Lung microvascular endothelial cell (primary cell): ENCODE data around the gene TOR4A. TPM values are rescaled to one million over a fixed set of nuclear protein-coding genes. Genes with fewer than 3 reads are reported as not detected.
"Not testable (repeated sequence)": the region's sequence is repeated elsewhere in the genome, so short reads cannot be mapped to it uniquely, and the experiment has no call there.

ENCODE experiments used
- DNase-seq, 2 donors: peaks; one replicate each; pipeline versions ENCODE4 v3.0.0 to v3.0.0-alpha.2; 2010; ENCODE audit warnings: low read depth in 2 of 2
- total RNA-seq: library from RNA; depleted of rRNA; stranded (reverse); fragments of >200 nt; gene quantifications from 2 replicates; pipeline ENCODE4 v1.2.1, GENCODE V29; 2014

TOR4A gene
- total RNA-seq, 1 donor from 2014 or later: 21.8 TPM

- peak; percentile 83 to 84 for DNase-seq
Observed at GRCh38 chr9:137316012-137316981, 38.8 kb downstream of the TOR4A start.

DNA sequence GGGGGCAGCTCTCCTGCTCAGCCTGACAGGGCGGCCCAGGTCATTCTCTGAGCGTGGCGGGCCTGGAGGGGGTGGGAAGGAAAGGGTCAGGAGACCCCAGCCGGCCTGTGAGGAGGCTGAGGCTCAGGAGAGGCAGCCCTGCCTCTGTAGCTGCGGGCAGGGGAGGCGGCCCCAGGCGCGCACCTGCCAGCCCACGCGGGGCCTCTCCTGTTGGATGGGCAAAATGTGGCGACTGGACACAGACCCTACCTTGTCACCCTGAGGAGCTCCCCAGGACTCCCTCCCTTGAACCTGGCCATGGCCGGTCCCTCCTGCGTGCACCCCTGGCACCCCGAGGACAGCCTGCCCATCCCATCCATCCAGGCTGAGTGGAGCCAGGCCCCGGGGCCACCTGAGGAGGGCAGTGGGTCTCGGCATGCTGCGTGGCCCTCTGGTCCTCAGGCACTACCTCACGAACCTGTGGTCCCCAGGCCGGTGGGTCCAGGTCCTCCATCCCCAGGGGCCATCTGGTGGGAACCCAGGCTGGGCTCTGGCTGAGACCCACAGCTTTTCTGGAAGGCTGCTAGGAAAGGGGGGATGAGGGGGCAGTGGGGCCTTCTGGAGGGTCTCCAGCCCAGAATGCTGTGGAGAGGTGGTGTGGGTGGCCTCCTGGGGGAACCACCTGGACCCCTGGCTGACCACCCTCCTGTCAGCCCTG is 39.6 kb downstream of the TOR4A start:
- DNase-seq: no peak

GRCh38 chr9:137317718-137318511 is 40.4 kb downstream of the TOR4A start:
- DNase-seq: no peak

GRCh38 chr9:137318602-137319001 is 41.1 kb downstream of the TOR4A start:
- no peak for DNase-seq

DNA sequence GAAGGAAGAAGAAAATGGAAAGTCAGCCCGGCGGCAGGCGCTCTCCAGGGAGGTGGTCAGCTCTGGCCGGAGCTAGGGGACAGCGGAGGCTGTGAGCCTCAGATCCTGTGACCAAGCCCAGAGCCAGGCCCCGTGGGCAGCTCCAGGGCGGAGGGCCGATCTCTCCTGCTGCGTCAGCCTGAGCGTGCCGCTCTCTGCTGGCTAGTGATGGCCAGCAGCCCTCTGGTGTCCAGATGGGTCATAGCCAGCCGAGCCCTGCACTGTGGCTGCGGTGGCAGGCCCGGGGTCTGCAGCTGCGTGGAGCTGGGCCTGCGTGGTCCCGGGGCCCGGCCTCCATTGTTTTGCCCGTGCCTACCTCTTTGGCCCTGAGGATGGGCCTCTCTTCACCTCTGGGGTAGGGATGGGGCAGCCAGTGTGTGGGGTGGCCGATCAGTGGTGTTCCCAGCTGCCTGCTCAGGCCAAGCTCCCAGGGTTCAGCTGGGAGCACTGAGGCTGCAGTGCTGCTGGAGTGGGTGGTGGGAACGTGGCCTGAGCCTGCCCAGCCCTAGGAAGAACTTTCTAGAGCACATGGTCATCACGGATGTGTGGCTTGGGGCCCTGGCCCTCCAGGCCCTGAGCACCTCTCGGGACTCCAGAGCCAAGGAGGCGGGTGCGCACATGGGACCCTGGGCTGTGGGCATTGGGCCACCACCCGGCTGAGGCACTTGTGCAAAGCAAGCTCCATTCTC is 41.6 kb downstream of the TOR4A start:
- DNase-seq: peak in 1 of 2 donors; percentile 92

DNA sequence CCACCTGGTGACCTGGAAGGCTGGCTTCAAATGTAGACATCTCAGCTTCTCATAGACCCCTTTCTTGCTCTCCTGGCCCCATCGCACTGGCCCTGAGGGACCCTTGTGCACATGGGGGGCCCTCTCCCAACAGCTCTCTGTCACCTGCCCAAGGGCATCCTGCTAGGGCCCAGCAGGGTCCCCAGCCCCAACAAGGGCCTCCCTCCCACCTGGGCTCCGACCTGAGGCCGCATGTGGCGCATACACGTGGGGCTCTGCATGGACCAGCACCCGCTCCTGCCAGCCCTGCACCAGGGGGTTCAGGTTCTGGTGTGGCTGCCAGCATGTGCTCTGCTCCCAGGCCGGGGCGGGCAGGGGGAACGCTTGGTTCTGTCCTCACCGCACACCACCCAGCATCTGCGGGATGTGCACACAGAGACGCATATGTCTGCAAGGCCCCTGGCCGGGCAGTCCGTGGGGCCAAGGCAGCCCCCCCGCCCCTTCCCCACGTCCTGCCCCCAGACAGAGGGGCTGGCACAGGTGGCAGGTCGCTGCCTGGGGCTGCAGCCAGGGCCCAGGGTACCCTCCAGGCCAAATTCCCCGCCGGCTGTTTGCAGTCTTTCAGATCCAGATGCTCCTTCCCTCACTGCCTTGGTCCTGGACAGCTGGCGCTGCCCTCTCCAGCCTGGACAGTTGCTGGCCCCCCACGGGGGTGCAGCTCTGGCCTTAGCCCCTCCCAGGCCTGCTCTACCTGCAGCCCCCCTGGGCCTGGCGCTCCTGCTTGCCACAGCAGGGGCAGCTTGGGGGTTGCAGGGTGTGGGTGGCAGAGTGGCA is 42.4 kb downstream of the TOR4A start:
- no peak for DNase-seq

DNA sequence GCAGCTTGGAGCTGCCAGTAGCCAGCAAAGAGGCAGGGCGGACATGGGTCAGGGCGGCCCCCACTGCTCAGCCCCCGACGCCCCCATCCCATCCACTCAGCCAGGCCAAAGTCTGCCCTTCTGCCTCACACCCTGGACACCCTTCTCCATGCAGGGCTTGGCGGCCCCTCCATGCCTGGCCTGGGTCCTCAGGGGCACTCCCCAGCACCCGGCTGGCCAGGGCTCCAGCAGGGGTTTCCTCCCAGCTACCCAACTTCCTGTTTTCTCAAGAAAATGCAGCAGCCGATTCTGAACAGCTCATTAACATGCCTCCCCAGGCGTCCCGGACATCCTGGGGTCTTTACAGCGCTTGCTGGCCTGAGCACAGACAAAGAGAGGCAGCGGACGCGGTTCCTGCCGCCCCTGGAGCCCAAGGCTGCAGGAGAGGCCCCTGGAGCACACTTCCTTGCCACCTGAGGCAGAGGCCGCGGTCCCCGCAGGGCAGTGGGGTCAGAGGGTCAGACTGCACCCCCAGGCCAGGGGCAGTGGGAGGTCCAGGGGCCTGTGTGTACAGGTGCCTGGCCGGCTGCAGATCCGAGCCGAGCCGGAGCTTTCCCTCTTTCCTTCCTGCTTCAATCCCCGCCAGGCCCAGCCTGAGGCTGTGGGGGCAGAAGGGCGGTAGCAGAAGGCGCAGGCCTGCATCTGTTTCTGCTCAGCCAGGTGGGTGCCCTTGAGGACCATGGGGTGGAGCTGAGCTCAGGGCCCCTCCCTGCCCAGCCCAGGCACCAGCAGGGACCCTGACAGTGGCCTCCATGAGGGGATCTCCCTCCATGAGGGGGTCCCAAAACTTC is 43.2 kb downstream of the TOR4A start:
- peak; percentile 52 to 89 for DNase-seq

DNA sequence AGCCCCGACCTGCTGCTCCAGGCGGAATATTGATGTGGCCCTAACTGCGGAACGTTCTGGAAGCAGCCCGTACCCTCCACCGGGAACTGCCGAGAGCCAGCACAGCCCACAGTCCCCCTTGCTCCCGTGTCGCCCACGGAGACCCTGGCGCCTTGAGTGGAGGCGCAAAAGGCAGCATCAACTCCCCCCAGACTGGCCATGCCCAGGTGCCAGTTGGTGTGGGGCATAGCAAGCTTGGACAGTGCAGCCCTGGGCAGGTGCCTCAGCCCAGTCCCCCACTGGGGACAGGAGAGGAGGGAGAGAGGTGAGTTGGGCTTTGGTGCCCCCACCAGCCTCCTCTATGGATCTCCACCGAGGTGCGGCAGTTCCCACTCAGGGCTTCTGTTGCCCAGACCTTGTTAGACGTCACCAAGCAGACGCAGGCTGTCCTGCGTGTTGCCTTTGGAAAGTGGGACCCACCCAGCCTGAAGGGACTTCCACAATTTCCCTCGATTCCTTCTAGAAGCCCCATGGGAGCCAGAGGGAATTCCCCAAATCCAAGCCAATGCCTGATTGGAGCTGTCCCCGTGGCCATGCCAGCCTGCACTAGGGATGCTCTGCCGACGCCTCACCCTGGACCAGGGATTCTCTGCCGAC is 44.3 kb downstream of the TOR4A start:
- no peak for DNase-seq

- no peak for DNase-seq
Observed at GRCh38 chr9:137323531-137324331, 46.2 kb downstream of the TOR4A start.

- DNase-seq: no peak
Observed at GRCh38 chr9:137325124-137325523, 47.6 kb downstream of the TOR4A start.

- DNase-seq: no peak
Observed at GRCh38 chr9:137325799-137326198, 48.3 kb downstream of the TOR4A start.

DNA sequence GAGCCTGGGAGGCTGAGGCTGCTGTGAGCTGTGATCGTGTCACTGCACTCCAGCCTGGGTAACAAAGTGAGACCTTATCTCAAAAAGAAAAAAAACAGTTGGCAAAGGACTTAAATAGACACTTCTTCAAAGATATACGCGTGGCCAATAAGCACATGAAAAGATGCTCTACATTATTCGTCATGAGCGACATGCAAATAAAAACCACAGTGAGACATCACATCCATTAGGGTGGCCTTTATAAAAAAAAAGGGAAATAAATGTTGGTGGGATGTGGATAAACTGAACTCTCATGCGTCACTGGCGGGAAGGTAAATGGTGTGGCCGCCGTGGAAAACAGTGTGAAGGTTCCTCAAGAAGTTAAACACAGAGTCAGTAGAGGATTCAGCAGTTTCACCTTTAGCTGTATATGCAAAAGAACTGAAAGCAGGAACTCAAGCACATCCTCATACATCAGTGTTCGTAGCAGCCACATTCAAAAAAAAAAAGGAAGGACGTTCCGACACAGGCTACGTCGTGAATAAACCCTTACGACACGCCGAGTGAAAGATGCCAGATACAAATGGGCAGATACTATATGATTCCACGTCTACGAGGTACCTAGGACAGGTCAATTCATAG is 49.0 kb downstream of the TOR4A start:
- no peak for DNase-seq

DNA sequence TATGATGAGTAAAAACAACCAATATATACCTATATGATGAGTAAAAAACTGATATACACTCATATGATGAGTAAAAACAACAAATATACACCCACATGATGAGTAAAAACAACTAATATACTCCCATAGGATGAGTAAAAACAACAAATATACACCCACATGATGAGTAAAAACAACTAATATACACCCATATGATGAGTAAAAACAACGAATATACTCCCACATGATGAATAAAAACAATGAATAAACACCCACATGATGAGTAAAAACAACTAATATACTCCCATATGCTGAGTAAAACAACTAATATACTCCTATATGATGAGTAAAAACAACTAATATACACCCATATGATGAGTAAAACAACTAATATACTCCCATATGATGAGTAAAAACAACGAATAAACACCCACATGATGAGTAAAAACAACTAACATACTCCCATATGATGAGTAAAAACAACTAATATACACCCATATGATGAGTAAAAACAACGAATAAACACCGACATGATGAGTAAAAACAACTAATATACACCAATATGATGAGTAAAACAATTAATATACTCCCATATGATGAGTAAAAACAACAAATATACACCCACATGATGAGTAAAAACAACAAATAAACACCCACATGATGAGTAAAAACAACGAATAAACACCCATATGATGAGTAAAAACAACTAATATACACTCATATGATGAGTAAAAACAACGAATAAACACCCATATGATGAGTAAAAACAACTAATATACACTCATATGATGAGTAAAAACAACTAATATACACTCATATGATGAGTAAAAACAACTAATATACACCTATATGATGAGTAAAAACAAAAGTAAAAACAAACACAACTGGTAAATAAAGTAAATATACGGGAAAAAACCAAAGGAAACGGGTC is 50.4 kb downstream of the TOR4A start:
- not testable (repeated sequence) for DNase-seq

- not testable (repeated sequence) for DNase-seq
Observed at GRCh38 chr9:137329590-137329989, 52.1 kb downstream of the TOR4A start.

- no peak for DNase-seq
Observed at GRCh38 chr9:137330689-137331088, 53.2 kb downstream of the TOR4A start.

GRCh38 chr9:137331929-137332328 is 54.4 kb downstream of the TOR4A start:
- DNase-seq: no peak
